Fibroblast of lung (primary cell): ENCODE results near the gene PCDHGA1. TPM values are rescaled to one million over a fixed set of nuclear protein-coding genes. Genes with fewer than 3 reads are reported as not detected.

ENCODE experiments used
- DNase-seq, 2 donors: peaks; one replicate each; pipeline versions ENCODE4 v3.0.0 to v3.0.0-alpha.2; 2010; ENCODE audit warnings: low read depth in 2 of 2
- H2AFZ ChIP-seq: 2 replicates; pipeline ENCODE4 v1.5.1; 2012; ENCODE audit warnings: low read length, control low read depth, inconsistent platforms
- H3K27ac ChIP-seq: 2 replicates; pipeline ENCODE4 v1.5.1; 2011; ENCODE audit warnings: low read length, control low read depth; ENCODE audit not compliant: insufficient read depth
- H3K27me3 ChIP-seq: 2 replicates; pipeline ENCODE4 v1.5.1; 2011; ENCODE audit warnings: mild to moderate bottlenecking, low read length; ENCODE audit not compliant: control insufficient read depth, insufficient read depth
- H3K36me3 ChIP-seq: 2 replicates; pipeline ENCODE4 v1.5.1; 2011; ENCODE audit warnings: low read length; ENCODE audit not compliant: control insufficient read depth, insufficient read depth
- H3K4me1 ChIP-seq: 2 replicates; pipeline ENCODE4 v1.5.1; 2011; ENCODE audit warnings: low read length; ENCODE audit not compliant: control insufficient read depth, insufficient read depth; ENCODE audit errors: extremely low read depth
- H3K4me2 ChIP-seq: 2 replicates; pipeline ENCODE4 v1.5.1; 2011; ENCODE audit warnings: low read length, control low read depth; ENCODE audit not compliant: insufficient read depth; ENCODE audit errors: extremely low read depth
- H3K4me3 ChIP-seq, 4 experiments: fragments of 200-600 bp in 1 of 4; sonication (generic) in 1 of 4; replicated peaks in 1 of 4; 2 replicates each; pipeline ENCODE4 v1.5.1; 2011 to 2016; ENCODE audit warnings: low read length in 4 of 4, low read depth in 3 of 4, mild to moderate bottlenecking in 3 of 4, control low read depth in 2 of 4, inconsistent platforms in 1 of 4, mixed read lengths in 1 of 4; ENCODE audit not compliant: insufficient read depth in 1 of 4; ENCODE audit errors: control extremely low read depth in 1 of 4
- H3K79me2 ChIP-seq: 2 replicates; pipeline ENCODE4 v1.5.1; 2012; ENCODE audit warnings: mild to moderate bottlenecking, low read length, inconsistent platforms; ENCODE audit not compliant: control insufficient read depth, insufficient read depth
- H3K9ac ChIP-seq: 2 replicates; pipeline ENCODE4 v1.5.1; 2011; ENCODE audit warnings: mild to moderate bottlenecking, low read length, control low read depth; ENCODE audit not compliant: insufficient read depth
- H3K9me3 ChIP-seq: 2 replicates; pipeline ENCODE4 v1.5.1; 2012; ENCODE audit warnings: low read depth, low read length; ENCODE audit not compliant: control insufficient read depth, insufficient read depth
- H4K20me1 ChIP-seq: 2 replicates; pipeline ENCODE4 v1.5.1; 2011; ENCODE audit warnings: low read length; ENCODE audit not compliant: control insufficient read depth, insufficient read depth; ENCODE audit errors: extremely low read depth
- EZH2 ChIP-seq: IDR thresholded peaks from 2 replicates; pipeline ENCODE4 v1.5.1; 2012; ENCODE audit warnings: low read length, control low read depth, mild to moderate bottlenecking; ENCODE audit errors: missing control alignments
- polyA plus RNA-seq, 2 donors: library from polyadenylated mRNA; depleted of rRNA in 1 of 2; stranded (reverse) in 1 of 2; unstranded in 1 of 2; fragments of >200 nt; gene quantifications; 2 replicates each; pipeline ENCODE4 v1.2.1, GENCODE V29; 2011 to 2012; ENCODE audit warnings: missing spikeins in 1 of 2
- total RNA-seq: library from RNA; depleted of rRNA; stranded (reverse); fragments of >200 nt; gene quantifications from 2 replicates; pipeline ENCODE4 v1.2.1, GENCODE V29; 2014
- TF ChIP-seq, protein P1 (sequence below), 2 donors: IDR thresholded peaks in 1 of 2; conservative IDR thresholded peaks in 1 of 2; 1 replicate in 1 of 2; 2 replicates in 1 of 2; pipeline ENCODE4 v1.5.1; 2011 to 2012; ENCODE audit warnings: low read length in 2 of 2, control low read depth in 1 of 2, inconsistent platforms in 1 of 2, low read depth in 1 of 2, mild to moderate bottlenecking in 1 of 2

Gene PCDHGA1
- total and polyA plus RNA-seq, 2 donors (not counting 1 experiment from before 2014, with no cell fraction given), result 1.6 to 1.8 TPM

DNA sequence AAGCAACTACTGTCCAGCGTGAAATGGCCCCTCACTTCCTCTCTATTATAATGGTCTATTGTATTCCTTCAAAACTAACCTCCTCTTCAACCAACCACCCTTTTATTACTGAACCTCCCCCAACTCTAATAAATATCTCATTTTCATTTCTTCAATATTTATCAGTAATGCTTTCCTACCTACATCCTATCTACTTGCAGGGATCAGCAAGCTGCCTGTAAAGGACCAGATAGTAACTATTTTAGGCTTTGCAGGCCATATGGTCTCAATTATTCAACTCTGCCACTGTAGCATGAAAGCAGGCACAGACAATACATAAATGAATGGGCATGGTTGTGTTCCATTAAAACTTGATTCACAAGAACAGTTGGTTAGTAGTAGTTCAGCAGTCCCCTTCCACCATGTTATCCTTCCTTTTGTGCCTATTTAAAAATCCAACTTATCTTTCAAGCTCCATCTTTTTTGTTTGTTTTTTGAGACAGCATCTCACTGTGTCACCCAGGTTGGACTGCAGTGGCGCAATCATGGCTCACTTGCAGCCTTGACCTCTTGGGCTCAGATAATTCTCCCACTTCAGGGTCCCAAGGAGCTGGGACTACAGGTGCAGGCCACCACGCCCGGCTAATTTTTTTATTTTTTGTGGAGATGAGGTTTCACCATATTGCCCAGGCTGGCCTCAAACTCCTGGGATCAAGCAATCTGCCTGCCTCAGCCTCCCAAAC lies 204.3 kb downstream of the PCDHGA1 start:
- Histone ChIP-seq H4K20me1 (no peaks in the 10 kb centered on the region), H3K4me1 (peaks cover 8% of the 10 kb centered on the region), H3K4me3 (no peak overlapping the region), H3K9me3 (no peaks in the 10 kb centered on the region), H3K36me3 (no peaks in the 10 kb centered on the region), H3K9ac (no peak overlapping the region), H3K79me2 (no peaks in the 10 kb centered on the region), H3K27ac (no peak overlapping the region), H3K4me2 (no peak overlapping the region), H3K27me3 (no peaks in the 10 kb centered on the region), H2AFZ (no peak overlapping the region)
- TF ChIP-seq EZH2, result no peak
- TF ChIP-seq, protein P1, sequence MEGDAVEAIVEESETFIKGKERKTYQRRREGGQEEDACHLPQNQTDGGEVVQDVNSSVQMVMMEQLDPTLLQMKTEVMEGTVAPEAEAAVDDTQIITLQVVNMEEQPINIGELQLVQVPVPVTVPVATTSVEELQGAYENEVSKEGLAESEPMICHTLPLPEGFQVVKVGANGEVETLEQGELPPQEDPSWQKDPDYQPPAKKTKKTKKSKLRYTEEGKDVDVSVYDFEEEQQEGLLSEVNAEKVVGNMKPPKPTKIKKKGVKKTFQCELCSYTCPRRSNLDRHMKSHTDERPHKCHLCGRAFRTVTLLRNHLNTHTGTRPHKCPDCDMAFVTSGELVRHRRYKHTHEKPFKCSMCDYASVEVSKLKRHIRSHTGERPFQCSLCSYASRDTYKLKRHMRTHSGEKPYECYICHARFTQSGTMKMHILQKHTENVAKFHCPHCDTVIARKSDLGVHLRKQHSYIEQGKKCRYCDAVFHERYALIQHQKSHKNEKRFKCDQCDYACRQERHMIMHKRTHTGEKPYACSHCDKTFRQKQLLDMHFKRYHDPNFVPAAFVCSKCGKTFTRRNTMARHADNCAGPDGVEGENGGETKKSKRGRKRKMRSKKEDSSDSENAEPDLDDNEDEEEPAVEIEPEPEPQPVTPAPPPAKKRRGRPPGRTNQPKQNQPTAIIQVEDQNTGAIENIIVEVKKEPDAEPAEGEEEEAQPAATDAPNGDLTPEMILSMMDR (conservative IDR thresholded peaks at IDR 0.05 in 1 of 2, IDR thresholded peaks at IDR 0.05 in 1 of 2; ENCODE audit: low read depth in 1 of 2, low read length in 2 of 2), result no peak
- DNase-seq, result no peak

DNA sequence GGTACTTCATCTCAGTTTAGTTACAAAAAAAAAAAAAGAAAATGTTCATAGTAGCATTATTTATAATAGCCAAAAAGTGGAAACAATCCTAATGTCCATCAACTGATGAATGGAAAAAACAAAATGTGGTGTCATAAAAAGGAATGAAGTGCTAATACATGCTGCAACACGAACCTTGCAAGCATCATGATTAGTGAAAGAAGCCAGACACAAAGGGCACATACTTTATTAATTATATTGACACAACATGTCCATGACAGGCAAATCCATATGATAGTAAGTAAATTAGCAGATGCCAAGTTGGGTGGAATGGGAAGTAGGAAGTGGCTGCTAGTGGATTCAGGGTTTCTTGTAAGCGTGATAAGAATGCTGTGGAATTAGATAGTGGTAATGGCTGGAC lies 212.7 kb downstream of the PCDHGA1 start:
- H3K79me2 ChIP-seq, result no peaks in the 10 kb centered on the region
- H3K27ac ChIP-seq, result no peak overlapping the region
- no peaks in the 10 kb centered on the region for H3K36me3 ChIP-seq
- H3K9ac ChIP-seq, result no peak overlapping the region
- DNase-seq, result no peak
- no peaks in the 10 kb centered on the region for H3K4me1 ChIP-seq
- H4K20me1 ChIP-seq, result no peaks in the 10 kb centered on the region
- peaks cover 2% of the 10 kb centered on the region for H3K9me3 ChIP-seq
- H2AFZ ChIP-seq, result no peak overlapping the region
- no peak overlapping the region for H3K4me3 ChIP-seq
- H3K4me2 ChIP-seq, result no peak overlapping the region
- TF ChIP-seq, protein P1 (conservative IDR thresholded peaks at IDR 0.05 in 1 of 2, IDR thresholded peaks at IDR 0.05 in 1 of 2; ENCODE audit: low read depth in 1 of 2, low read length in 2 of 2), result no peak
- no peak for TF ChIP-seq EZH2
- H3K27me3 ChIP-seq, result no peaks in the 10 kb centered on the region

DNA sequence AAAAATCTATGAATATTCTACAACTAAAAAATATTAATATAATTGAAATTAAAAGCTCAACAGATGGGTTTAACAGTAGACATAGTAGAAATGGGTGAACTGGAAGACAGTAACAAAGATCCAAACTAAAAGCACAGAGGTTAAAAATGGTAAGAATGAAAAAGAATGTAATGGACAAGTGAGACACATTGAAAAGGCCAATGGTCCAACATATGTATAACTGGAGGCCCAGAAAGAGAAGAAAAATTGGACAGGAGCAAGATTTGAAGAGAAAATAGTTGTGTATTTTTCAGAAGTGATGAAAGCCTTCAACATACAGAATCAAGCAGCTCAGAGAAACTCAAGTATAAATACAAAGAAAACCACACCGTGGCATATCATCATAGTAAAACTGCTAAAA lies 217.2 kb downstream of the PCDHGA1 start:
- no peaks in the 10 kb centered on the region for H3K4me1 ChIP-seq
- DNase-seq, result peak; percentile 44 to 75
- H3K27me3 ChIP-seq, result no peaks in the 10 kb centered on the region
- H3K36me3 ChIP-seq, result no peaks in the 10 kb centered on the region
- no peak overlapping the region for H2AFZ ChIP-seq
- no peak overlapping the region for H3K9ac ChIP-seq
- H3K27ac ChIP-seq, result no peak overlapping the region
- H4K20me1 ChIP-seq, result no peaks in the 10 kb centered on the region
- no peak overlapping the region for H3K4me2 ChIP-seq
- no peaks in the 10 kb centered on the region for H3K79me2 ChIP-seq
- TF ChIP-seq, protein P1 (conservative IDR thresholded peaks at IDR 0.05 in 1 of 2, IDR thresholded peaks at IDR 0.05 in 1 of 2; ENCODE audit: low read depth in 1 of 2, low read length in 2 of 2), result no peak
- TF ChIP-seq EZH2, result no peak
- peaks cover 2% of the 10 kb centered on the region for H3K9me3 ChIP-seq
- H3K4me3 ChIP-seq, result no peak overlapping the region
